ENCODE results near the gene TSHR. TPM values are rescaled to one million over a fixed set of nuclear protein-coding genes. Genes with fewer than 3 reads are reported as not detected.

The TSHR gene
- polyA plus RNA-seq, 2 donors: 0.02 TPM; not detected in 1

DNA sequence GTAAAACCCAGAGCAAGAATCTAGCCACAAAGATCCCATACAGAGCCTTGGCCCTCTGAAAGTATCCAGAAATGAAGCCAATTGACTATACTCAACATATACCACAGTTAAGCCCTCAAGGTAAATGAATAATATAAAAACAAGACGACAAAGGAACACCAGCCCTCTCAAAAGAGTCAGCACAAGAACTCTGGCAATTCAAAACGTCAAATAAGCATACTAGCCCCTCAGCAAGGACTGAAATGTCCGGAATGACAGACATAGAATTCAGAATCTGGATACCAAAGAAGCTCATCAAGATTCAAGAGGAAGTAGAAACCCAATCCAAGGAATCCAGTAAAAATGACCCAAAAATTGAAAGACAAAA lies 215.4 kb downstream of the TSHR start:
- no peaks in the 10 kb centered on the region for H3K9me3 ChIP-seq (ENCODE audit: control insufficient read depth in 2 of 2, insufficient read depth in 1 of 2, low read depth in 1 of 2, low read length in 1 of 2)
- H3K4me3 ChIP-seq (ENCODE audit: low read depth in 1 of 2, low read length in 2 of 2): peak overlapping the region in 1 of 2 donors; percentile 60
- H3K4me1 ChIP-seq (ENCODE audit: control insufficient read depth in 2 of 2, insufficient read depth in 2 of 2, low read length in 1 of 2): peaks cover 0 to 4% of the 10 kb centered on the region in 2 donors
- no peak overlapping the region for H3K27ac ChIP-seq (ENCODE audit: low read depth in 2 of 2, low read length in 1 of 2)
- H3K27me3 ChIP-seq (ENCODE audit: control insufficient read depth in 1 of 2, insufficient read depth in 2 of 2, low read length in 2 of 2): no peaks in the 10 kb centered on the region
- H3K36me3 ChIP-seq (ENCODE audit: control insufficient read depth in 2 of 2, insufficient read depth in 2 of 2, low read length in 1 of 2): no peaks in the 10 kb centered on the region
- 8 to 10% methylated on average over 3 of the region's 3 CpGs for WGBS, 2 donors

DNA sequence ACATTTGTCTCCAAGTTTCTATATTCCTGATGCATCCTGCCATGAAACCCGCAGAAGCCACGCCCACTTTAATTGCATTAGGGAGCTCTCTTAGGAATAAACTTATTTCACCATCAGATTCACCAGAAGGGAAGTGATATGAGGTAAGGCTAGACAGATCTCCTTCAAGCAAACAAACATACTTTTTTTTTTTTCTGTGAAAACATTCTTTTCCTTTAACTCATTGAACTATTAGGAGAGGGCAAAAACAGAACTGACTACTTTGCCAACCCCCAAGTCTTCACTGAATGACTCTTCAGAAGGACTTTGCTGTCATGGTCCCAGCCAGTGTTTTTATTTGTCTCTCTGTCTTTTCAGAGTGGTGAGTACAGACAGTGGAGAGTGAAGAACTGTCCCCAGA lies 216.9 kb downstream of the TSHR start:
- Histone ChIP-seq H3K27ac (ENCODE audit: low read depth in 2 of 2, low read length in 1 of 2) (no peak overlapping the region), H3K9me3 (ENCODE audit: control insufficient read depth in 2 of 2, insufficient read depth in 1 of 2, low read depth in 1 of 2, low read length in 1 of 2) (no peaks in the 10 kb centered on the region), H3K4me1 (ENCODE audit: control insufficient read depth in 2 of 2, insufficient read depth in 2 of 2, low read length in 1 of 2) (peaks cover 0 to 4% of the 10 kb centered on the region in 2 donors), H3K4me3 (ENCODE audit: low read depth in 1 of 2, low read length in 2 of 2) (no peak overlapping the region), H3K27me3 (ENCODE audit: control insufficient read depth in 1 of 2, insufficient read depth in 2 of 2, low read length in 2 of 2) (no peaks in the 10 kb centered on the region), H3K36me3 (ENCODE audit: control insufficient read depth in 2 of 2, insufficient read depth in 2 of 2, low read length in 1 of 2) (no peaks in the 10 kb centered on the region)
- 71 to 74% methylated on average over 2 of the region's 2 CpGs for WGBS, 2 donors

DNA sequence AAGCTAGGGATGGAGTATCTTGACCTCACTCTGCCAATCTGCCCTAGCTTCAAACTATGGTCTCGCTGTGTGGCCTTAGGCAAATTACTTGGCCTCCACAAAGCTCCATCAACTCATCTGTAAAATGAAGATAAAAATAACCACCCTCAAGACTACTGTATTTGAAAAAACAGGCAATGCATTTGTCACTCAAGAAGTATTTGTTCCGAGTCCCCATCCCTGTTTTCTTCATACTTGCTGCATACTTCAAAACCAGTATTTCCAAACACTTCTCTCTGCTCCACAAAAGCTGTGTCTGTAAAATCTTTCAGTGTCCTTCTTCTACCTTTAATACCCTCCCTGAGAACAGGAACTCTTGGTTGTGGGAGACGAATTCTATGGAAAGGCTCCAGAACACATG lies 217.5 kb downstream of the TSHR start:
- Histone ChIP-seq H3K9me3 (ENCODE audit: control insufficient read depth in 2 of 2, insufficient read depth in 1 of 2, low read depth in 1 of 2, low read length in 1 of 2) (no peaks in the 10 kb centered on the region), H3K27me3 (ENCODE audit: control insufficient read depth in 1 of 2, insufficient read depth in 2 of 2, low read length in 2 of 2) (no peaks in the 10 kb centered on the region), H3K4me1 (ENCODE audit: control insufficient read depth in 2 of 2, insufficient read depth in 2 of 2, low read length in 1 of 2) (peaks cover 0 to 4% of the 10 kb centered on the region in 2 donors), H3K27ac (ENCODE audit: low read depth in 2 of 2, low read length in 1 of 2) (no peak overlapping the region), H3K4me3 (ENCODE audit: low read depth in 1 of 2, low read length in 2 of 2) (no peak overlapping the region), H3K36me3 (ENCODE audit: control insufficient read depth in 2 of 2, insufficient read depth in 2 of 2, low read length in 1 of 2) (no peaks in the 10 kb centered on the region)
- WGBS, 2 donors: 84 to 89% methylated on average over 3 of the region's 3 CpGs

DNA sequence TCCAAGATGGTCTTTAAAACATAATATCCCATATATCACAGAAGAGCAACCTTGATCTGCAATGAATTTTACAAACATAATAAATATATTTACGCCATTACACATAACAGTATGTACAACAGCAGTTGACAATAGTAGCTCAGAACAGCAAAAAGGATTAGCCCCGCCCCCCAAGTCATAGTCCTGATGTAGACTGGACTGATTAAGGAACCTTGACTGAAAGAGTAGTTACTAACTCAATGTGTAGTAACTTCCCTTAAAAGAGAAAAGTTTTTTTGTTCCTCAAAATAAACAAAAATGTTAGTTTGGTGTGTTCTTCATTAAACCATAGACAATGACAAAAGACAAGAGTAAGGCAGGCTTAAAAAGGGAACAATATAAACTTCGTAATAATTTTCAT lies 220.8 kb downstream of the TSHR start:
- H3K9me3 ChIP-seq (ENCODE audit: control insufficient read depth in 2 of 2, insufficient read depth in 1 of 2, low read depth in 1 of 2, low read length in 1 of 2): no peaks in the 10 kb centered on the region
- no peaks in the 10 kb centered on the region for H3K4me1 ChIP-seq (ENCODE audit: control insufficient read depth in 2 of 2, insufficient read depth in 2 of 2, low read length in 1 of 2)
- 90 to 94% methylated on average over 3 of the region's 3 CpGs for WGBS, 2 donors
- no peak overlapping the region for H3K27ac ChIP-seq (ENCODE audit: low read depth in 2 of 2, low read length in 1 of 2)
- no peaks in the 10 kb centered on the region for H3K36me3 ChIP-seq (ENCODE audit: control insufficient read depth in 2 of 2, insufficient read depth in 2 of 2, low read length in 1 of 2)
- H3K27me3 ChIP-seq (ENCODE audit: control insufficient read depth in 1 of 2, insufficient read depth in 2 of 2, low read length in 2 of 2): no peaks in the 10 kb centered on the region
- H3K4me3 ChIP-seq (ENCODE audit: low read depth in 1 of 2, low read length in 2 of 2): no peak overlapping the region

DNA sequence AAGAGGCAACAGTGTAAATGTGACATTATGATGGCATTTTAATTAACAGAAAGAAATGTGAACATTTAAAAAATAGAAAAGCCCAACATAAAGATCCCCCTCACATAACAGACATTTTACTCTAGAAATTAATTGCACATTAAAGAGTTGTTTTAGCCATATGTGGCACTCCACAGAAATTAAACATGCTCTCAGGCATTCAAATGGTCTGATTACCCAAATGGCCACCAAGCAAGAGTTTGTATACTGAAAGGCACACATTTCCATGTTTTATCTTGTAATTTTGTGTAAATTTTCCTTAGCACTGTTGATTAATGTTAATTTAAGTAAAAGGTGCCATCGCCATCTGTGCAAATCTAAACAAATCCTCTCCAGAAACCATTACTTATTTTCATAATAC lies 221.8 kb downstream of the TSHR start:
- Histone ChIP-seq H3K36me3 (ENCODE audit: control insufficient read depth in 2 of 2, insufficient read depth in 2 of 2, low read length in 1 of 2) (no peaks in the 10 kb centered on the region), H3K9me3 (ENCODE audit: control insufficient read depth in 2 of 2, insufficient read depth in 1 of 2, low read depth in 1 of 2, low read length in 1 of 2) (no peaks in the 10 kb centered on the region), H3K27ac (ENCODE audit: low read depth in 2 of 2, low read length in 1 of 2) (no peak overlapping the region), H3K4me3 (ENCODE audit: low read depth in 1 of 2, low read length in 2 of 2) (no peak overlapping the region), H3K27me3 (ENCODE audit: control insufficient read depth in 1 of 2, insufficient read depth in 2 of 2, low read length in 2 of 2) (no peaks in the 10 kb centered on the region), H3K4me1 (ENCODE audit: control insufficient read depth in 2 of 2, insufficient read depth in 2 of 2, low read length in 1 of 2) (no peaks in the 10 kb centered on the region)
- WGBS, 2 donors: 59 to 69% methylated on average over 1 of the region's 1 CpG

DNA sequence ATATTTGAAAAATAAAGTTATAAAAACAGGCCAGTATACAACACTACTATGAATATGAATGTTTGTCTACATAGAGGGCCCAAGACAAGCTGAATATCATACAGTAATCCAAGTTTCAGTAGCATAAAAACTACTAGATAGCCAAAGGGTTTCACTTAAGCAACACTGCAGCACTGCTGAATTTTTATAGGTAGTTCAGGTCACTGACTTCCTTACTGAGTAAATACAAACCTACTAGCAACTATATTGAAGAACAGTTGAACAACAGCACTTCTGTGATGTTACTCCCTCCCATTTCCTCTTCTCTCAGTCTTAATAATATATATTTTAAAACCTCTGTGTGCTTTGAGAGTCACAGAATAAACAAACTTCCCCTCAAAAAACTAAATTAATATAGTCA lies 222.6 kb downstream of the TSHR start:
- no peaks in the 10 kb centered on the region for H3K36me3 ChIP-seq (ENCODE audit: control insufficient read depth in 2 of 2, insufficient read depth in 2 of 2, low read length in 1 of 2)
- H3K27me3 ChIP-seq (ENCODE audit: control insufficient read depth in 1 of 2, insufficient read depth in 2 of 2, low read length in 2 of 2): no peaks in the 10 kb centered on the region
- H3K4me3 ChIP-seq (ENCODE audit: low read depth in 1 of 2, low read length in 2 of 2): no peak overlapping the region
- H3K4me1 ChIP-seq (ENCODE audit: control insufficient read depth in 2 of 2, insufficient read depth in 2 of 2, low read length in 1 of 2): no peaks in the 10 kb centered on the region
- H3K27ac ChIP-seq (ENCODE audit: low read depth in 2 of 2, low read length in 1 of 2): no peak overlapping the region
- H3K9me3 ChIP-seq (ENCODE audit: control insufficient read depth in 2 of 2, insufficient read depth in 1 of 2, low read depth in 1 of 2, low read length in 1 of 2): no peaks in the 10 kb centered on the region

DNA sequence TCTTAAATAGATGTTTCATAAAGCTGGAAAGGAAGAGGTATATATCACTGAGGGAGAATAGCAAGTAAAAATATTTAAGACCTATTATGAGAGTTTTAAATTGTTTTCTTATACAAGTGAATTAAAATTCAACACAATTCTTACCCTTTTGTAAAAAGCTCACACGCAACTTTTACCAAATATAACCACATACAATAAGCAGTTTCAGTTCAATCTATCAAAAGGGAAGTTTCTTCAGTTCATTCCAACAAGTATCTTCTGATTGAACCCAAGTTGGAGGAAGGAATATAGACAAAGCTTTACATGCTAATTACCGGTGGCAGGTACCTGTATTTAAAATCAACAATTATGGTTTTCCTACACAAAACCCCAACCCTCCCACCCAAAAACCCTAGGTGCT lies 224.2 kb downstream of the TSHR start:
- 89 to 90% methylated on average over 2 of the region's 2 CpGs for WGBS, 2 donors
- H3K27ac ChIP-seq (ENCODE audit: low read depth in 2 of 2, low read length in 1 of 2): no peak overlapping the region
- no peaks in the 10 kb centered on the region for H3K27me3 ChIP-seq (ENCODE audit: control insufficient read depth in 1 of 2, insufficient read depth in 2 of 2, low read length in 2 of 2)
- H3K4me1 ChIP-seq (ENCODE audit: control insufficient read depth in 2 of 2, insufficient read depth in 2 of 2, low read length in 1 of 2): no peaks in the 10 kb centered on the region
- H3K36me3 ChIP-seq (ENCODE audit: control insufficient read depth in 2 of 2, insufficient read depth in 2 of 2, low read length in 1 of 2): no peaks in the 10 kb centered on the region
- H3K4me3 ChIP-seq (ENCODE audit: low read depth in 1 of 2, low read length in 2 of 2): no peak overlapping the region
- no peaks in the 10 kb centered on the region for H3K9me3 ChIP-seq (ENCODE audit: control insufficient read depth in 2 of 2, insufficient read depth in 1 of 2, low read depth in 1 of 2, low read length in 1 of 2)

DNA sequence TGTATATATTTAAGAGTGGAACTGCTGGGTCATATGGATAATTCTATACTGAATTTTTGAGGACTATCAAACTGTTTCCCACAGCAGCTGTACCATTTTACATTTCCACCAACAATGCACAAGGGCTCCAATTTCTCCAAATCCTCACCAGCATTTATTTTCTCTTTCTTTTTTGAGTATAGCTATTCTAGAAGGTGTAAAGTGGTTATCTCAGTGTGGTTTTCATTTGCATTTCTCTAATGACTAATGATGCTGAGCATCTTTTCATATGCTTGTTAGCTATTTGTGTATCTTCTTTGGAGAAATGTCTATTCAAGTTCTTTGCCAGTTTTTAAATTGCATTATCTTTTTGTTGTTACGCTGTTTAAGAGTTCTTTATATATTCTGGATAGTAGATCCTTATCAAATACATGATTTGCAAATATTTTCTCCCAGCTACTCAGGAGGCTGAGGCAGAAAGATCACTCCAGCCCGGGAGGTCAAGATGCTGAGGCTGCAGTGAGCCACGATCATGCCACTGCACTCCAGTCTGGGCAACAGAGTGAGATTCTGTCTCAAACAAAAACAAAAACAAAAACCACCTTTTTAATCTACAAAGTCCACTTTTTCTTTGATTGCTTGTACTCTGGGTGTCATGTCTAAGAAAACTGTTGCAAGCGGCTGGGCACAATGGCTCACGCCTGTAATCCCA lies 232.6 kb downstream of the TSHR start:
- 94 to 98% methylated on average over 5 of the region's 5 CpGs for WGBS, 2 donors
- no peak overlapping the region for H3K27ac ChIP-seq (ENCODE audit: low read depth in 2 of 2, low read length in 1 of 2)
- no peaks in the 10 kb centered on the region for H3K27me3 ChIP-seq (ENCODE audit: control insufficient read depth in 1 of 2, insufficient read depth in 2 of 2, low read length in 2 of 2)
- no peaks in the 10 kb centered on the region for H3K4me1 ChIP-seq (ENCODE audit: control insufficient read depth in 2 of 2, insufficient read depth in 2 of 2, low read length in 1 of 2)
- H3K4me3 ChIP-seq (ENCODE audit: low read depth in 1 of 2, low read length in 2 of 2): no peak overlapping the region
- peaks cover 3 to 4% of the 10 kb centered on the region in 2 donors for H3K36me3 ChIP-seq (ENCODE audit: control insufficient read depth in 2 of 2, insufficient read depth in 2 of 2, low read length in 1 of 2)
- H3K9me3 ChIP-seq (ENCODE audit: control insufficient read depth in 2 of 2, insufficient read depth in 1 of 2, low read depth in 1 of 2, low read length in 1 of 2): no peaks in the 10 kb centered on the region

DNA sequence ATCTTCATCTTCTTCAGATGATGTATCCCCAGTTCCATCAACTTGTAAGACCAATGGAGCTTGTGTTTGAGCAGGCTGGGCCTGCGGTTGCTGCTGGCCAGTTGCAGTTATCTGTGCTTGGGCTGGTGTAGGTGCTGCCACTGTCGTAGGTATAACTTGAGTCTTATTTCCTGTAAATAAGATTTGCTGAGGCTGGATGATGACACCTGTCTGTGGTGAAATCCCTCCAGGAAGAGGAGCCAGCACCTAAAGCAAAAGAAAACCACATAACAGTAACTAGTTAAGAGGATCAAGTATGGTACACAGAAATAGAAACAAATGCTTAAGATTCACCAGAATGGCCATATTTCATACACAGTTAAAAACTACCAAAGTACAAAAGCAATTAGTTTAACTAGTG lies 237.2 kb downstream of the TSHR start:
- Histone ChIP-seq H3K4me1 (ENCODE audit: control insufficient read depth in 2 of 2, insufficient read depth in 2 of 2, low read length in 1 of 2) (no peaks in the 10 kb centered on the region), H3K4me3 (ENCODE audit: low read depth in 1 of 2, low read length in 2 of 2) (no peak overlapping the region), H3K27me3 (ENCODE audit: control insufficient read depth in 1 of 2, insufficient read depth in 2 of 2, low read length in 2 of 2) (no peaks in the 10 kb centered on the region), H3K27ac (ENCODE audit: low read depth in 2 of 2, low read length in 1 of 2) (no peak overlapping the region), H3K9me3 (ENCODE audit: control insufficient read depth in 2 of 2, insufficient read depth in 1 of 2, low read depth in 1 of 2, low read length in 1 of 2) (no peaks in the 10 kb centered on the region), H3K36me3 (ENCODE audit: control insufficient read depth in 2 of 2, insufficient read depth in 2 of 2, low read length in 1 of 2) (peaks cover 9 to 11% of the 10 kb centered on the region in 2 donors)
- 82 to 93% methylated on average over 2 of the region's 2 CpGs for WGBS, 2 donors

DNA sequence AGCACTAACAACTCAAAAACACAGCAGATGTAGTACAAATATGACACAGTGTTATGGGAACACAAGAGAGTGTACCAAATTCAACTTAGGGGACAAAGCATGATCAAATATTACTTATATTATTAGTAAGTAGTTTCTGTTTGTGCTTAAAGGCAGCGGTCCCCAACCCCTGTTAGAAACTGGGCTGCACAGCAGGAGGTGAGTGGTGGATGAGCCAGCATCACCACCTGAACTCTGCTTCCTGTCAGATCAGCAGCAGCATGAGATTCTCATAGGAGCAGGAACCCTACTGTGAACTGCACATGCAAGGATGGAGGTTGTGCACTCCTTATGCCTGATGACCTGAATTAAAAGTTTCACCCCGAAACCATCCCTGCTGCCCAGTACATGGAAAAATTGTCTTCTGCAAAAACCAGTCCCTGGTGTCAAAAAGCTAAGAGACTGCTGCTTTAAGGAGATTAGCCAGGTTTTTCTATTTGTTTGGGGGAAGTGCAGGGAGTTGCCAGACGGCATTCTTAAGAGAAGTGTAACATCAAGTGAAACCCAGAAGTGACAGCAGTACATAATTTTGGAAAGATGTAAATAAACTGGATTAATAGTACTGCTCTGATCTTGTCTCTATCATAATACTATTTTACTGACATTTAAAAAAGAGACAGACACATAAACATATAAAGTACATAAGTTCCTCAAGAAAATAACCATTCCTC lies 238.7 kb downstream of the TSHR start:
- 77 to 85% methylated on average over 3 of the region's 3 CpGs for WGBS, 2 donors
- Histone ChIP-seq H3K9me3 (ENCODE audit: control insufficient read depth in 2 of 2, insufficient read depth in 1 of 2, low read depth in 1 of 2, low read length in 1 of 2) (no peaks in the 10 kb centered on the region), H3K4me1 (ENCODE audit: control insufficient read depth in 2 of 2, insufficient read depth in 2 of 2, low read length in 1 of 2) (no peaks in the 10 kb centered on the region), H3K27ac (ENCODE audit: low read depth in 2 of 2, low read length in 1 of 2) (no peak overlapping the region), H3K27me3 (ENCODE audit: control insufficient read depth in 1 of 2, insufficient read depth in 2 of 2, low read length in 2 of 2) (no peaks in the 10 kb centered on the region), H3K36me3 (ENCODE audit: control insufficient read depth in 2 of 2, insufficient read depth in 2 of 2, low read length in 1 of 2) (peaks cover 9 to 11% of the 10 kb centered on the region in 2 donors), H3K4me3 (ENCODE audit: low read depth in 1 of 2, low read length in 2 of 2) (no peak overlapping the region)

Measured in esophagus (tissue), 2 donors.